Trophoblast cell (in vitro differentiated cells and primary cell): ENCODE results near the gene ADPGK.

ENCODE experiments used
- DNase-seq, 2 donors: peaks; one replicate each; pipeline ENCODE4 v3.0.0-alpha.2; 2016
- H2AFZ ChIP-seq: 2 replicates; pipeline ENCODE4 v1.6.1; 2013; ENCODE audit warnings: low read length, moderate library complexity, mild to moderate bottlenecking; ENCODE audit not compliant: insufficient read depth, poor library complexity
- H2AK5ac ChIP-seq: 2 replicates; pipeline ENCODE4 v1.6.1; 2013; ENCODE audit warnings: mild to moderate bottlenecking, low read length
- H2BK120ac ChIP-seq: 2 replicates; pipeline ENCODE4 v1.6.1; 2013; ENCODE audit warnings: low read length, mild to moderate bottlenecking, moderate library complexity; ENCODE audit not compliant: insufficient read depth, poor library complexity
- H2BK12ac ChIP-seq: 2 replicates; pipeline ENCODE4 v1.6.1; 2013; ENCODE audit warnings: mild to moderate bottlenecking, low read length, moderate library complexity
- H2BK5ac ChIP-seq: 2 replicates; pipeline ENCODE4 v1.6.1; 2013; ENCODE audit warnings: low read length, low read depth, moderate library complexity, mild to moderate bottlenecking; ENCODE audit not compliant: poor library complexity
- H3K14ac ChIP-seq: 2 replicates; pipeline ENCODE4 v1.6.1; 2013; ENCODE audit warnings: mild to moderate bottlenecking, low read length
- H3K18ac ChIP-seq: 2 replicates; pipeline ENCODE4 v1.6.1; 2013; ENCODE audit warnings: mild to moderate bottlenecking, low read length
- H3K23ac ChIP-seq: 2 replicates; pipeline ENCODE4 v1.6.1; 2013; ENCODE audit warnings: low read length
- H3K27ac ChIP-seq: 2 replicates; pipeline ENCODE4 v1.5.1; 2013; ENCODE audit warnings: low read depth, mild to moderate bottlenecking, inconsistent platforms, low read length, moderate library complexity
- H3K27me3 ChIP-seq: 2 replicates; pipeline ENCODE4 v1.6.1; 2013; ENCODE audit warnings: inconsistent platforms, mild to moderate bottlenecking, low read length, moderate library complexity; ENCODE audit not compliant: insufficient read depth
- H3K36me3 ChIP-seq, 2 experiments: 1 replicate in 1 of 2; 2 replicates in 1 of 2; pipeline ENCODE4 v1.6.1; 2013; ENCODE audit warnings: low read length in 2 of 2, mild to moderate bottlenecking in 2 of 2, moderate library complexity in 1 of 2; ENCODE audit not compliant: insufficient read depth in 2 of 2, control insufficient read depth in 1 of 2
- H3K4ac ChIP-seq: 2 replicates; pipeline ENCODE4 v1.6.1; 2013; ENCODE audit warnings: low read depth, mild to moderate bottlenecking, low read length, moderate library complexity
- H3K4me1 ChIP-seq, 2 experiments: 1 replicate in 1 of 2; 2 replicates in 1 of 2; pipeline ENCODE4 v1.6.1; 2013; ENCODE audit warnings: low read length in 2 of 2, mild to moderate bottlenecking in 2 of 2, moderate library complexity in 1 of 2; ENCODE audit not compliant: insufficient read depth in 2 of 2, control insufficient read depth in 1 of 2
- H3K4me2 ChIP-seq: 2 replicates; pipeline ENCODE4 v1.6.1; 2013; ENCODE audit warnings: inconsistent platforms, mild to moderate bottlenecking, low read length, moderate library complexity
- H3K4me3 ChIP-seq: 2 replicates; pipeline ENCODE4 v1.5.1; 2013; ENCODE audit warnings: mild to moderate bottlenecking, low read depth, low read length, inconsistent platforms
- H3K79me1 ChIP-seq: one replicate; pipeline ENCODE4 v1.6.1; 2013; ENCODE audit warnings: low read length
- H3K79me2 ChIP-seq: 2 replicates; pipeline ENCODE4 v1.6.1; 2013; ENCODE audit warnings: low read length, mild to moderate bottlenecking; ENCODE audit not compliant: control insufficient read depth, insufficient read depth, poor library complexity
- H3K9ac ChIP-seq: 2 replicates; pipeline ENCODE4 v1.6.1; 2013; ENCODE audit warnings: mild to moderate bottlenecking, low read length
- H3K9me3 ChIP-seq: 2 replicates; pipeline ENCODE4 v1.6.1; 2013; ENCODE audit warnings: low read depth, mild to moderate bottlenecking, control low read depth, inconsistent platforms, low read length; ENCODE audit not compliant: insufficient read depth
- H4K12ac ChIP-seq: 2 replicates; pipeline ENCODE4 v1.6.1; 2013; ENCODE audit warnings: low read depth, mild to moderate bottlenecking, low read length, moderate library complexity
- H4K8ac ChIP-seq: 2 replicates; pipeline ENCODE4 v1.6.1; 2013; ENCODE audit warnings: low read depth, mild to moderate bottlenecking, low read length, moderate library complexity
- H4K91ac ChIP-seq: one replicate; pipeline ENCODE4 v1.6.1; 2013; ENCODE audit warnings: low read depth, mild to moderate bottlenecking, low read length, moderate library complexity
- WGBS: extraction: QIAGEN DNeasy Blood & Tissue Kit; methylation state at CpG from one replicate; pipeline ENCODE4 v1.1.7; 2013; ENCODE audit warnings: missing lambda C conversion rate; ENCODE audit not compliant: insufficient read length, insufficient coverage; ENCODE audit errors: extremely low coverage; 5-methylcytosine and 5-hydroxymethylcytosine counted together

ADPGK gene

DNA sequence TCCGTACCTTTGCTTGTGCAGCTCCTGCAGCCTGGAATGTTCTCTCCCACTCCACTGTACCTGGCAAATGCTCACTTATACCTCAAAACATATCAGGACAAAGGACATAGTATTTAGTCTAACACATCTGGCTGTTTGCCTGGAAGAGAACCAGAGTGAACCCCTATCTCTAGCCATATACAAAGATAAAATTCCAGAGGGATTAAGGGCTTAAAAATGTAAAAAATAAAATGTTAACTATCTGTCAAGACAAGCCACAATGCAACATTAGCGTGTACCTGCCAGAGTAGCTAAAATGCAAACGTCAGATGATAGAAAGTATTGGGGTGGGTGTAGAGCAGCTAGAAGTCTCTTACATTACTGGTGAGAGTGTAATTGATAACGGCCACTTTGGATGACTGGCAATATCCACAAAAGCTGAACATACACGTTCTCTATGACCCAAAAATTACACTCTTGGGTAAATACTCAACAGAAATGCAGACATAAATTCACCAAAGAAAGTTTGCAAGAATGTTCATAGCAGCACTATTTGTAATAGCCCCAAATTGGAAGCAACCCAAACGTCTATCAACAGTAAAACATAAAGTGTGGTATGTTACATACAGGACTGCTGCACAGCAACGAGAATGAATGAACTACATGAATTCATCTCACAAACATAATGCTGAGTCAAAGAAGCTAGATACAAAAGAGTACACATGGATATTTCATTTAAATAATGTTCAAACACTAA, 18.2 kb upstream of the ADPGK start:
- no peak overlapping the region for H3K9ac ChIP-seq
- no peak overlapping the region for H3K23ac ChIP-seq
- H2BK12ac ChIP-seq = no peak overlapping the region
- H2AFZ ChIP-seq = no peak overlapping the region
- H3K9me3 ChIP-seq = no peaks in the 10 kb centered on the region
- H3K4me3 ChIP-seq = no peak overlapping the region
- H3K4me1 ChIP-seq = peaks cover 3 to 4% of the 10 kb centered on the region in 2 experiments
- H3K4me2 ChIP-seq = no peak overlapping the region
- no peak overlapping the region for H3K27ac ChIP-seq
- no peak overlapping the region for H2BK5ac ChIP-seq
- H3K27me3 ChIP-seq = no peaks in the 10 kb centered on the region
- WGBS = no CpG with 5 or more reads among the region's 7 CpGs
- H2AK5ac ChIP-seq = no peak overlapping the region
- no peaks in the 10 kb centered on the region for H3K36me3 ChIP-seq
- H2BK120ac ChIP-seq = no peak overlapping the region
- no peaks in the 10 kb centered on the region for H3K79me2 ChIP-seq
- no peak overlapping the region for H3K18ac ChIP-seq
- H4K91ac ChIP-seq = no peak overlapping the region
- no peaks in the 10 kb centered on the region for H3K79me1 ChIP-seq
- no peak for DNase-seq
- no peak overlapping the region for H3K4ac ChIP-seq
- H3K14ac ChIP-seq = no peak overlapping the region
- no peak overlapping the region for H4K8ac ChIP-seq
- no peak overlapping the region for H4K12ac ChIP-seq

DNA sequence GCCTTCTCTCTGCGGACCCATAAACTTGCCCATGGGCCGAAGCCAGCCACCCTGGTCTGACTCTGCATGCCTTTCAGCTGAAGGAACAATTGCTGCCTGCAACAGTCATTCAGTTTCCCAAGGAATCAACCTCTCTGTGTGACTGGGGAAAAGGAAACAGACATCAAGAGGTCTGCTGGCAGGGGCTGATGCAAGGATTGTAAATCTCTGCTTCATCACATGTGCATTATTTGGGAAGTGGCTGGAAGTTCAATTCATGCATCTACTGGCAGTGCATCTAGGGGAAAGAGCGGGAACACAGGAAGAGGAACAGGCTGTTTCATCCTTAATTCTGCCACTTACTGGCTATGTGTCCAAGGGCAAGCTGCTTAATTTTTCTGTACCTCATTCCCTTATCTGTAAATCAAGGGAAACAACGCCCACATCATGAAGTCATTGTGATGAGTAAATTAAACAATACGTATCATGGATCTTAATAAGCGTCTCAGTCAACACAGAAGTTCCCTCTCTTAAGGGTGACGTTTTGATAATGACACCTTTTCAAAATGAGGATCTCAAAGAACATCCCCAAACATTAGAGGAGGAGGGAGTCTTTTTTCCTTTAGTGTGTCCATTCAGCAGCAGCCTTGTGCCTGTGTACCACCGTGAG, 17.4 kb upstream of the ADPGK start:
- Histone ChIP-seq H4K91ac (no peak overlapping the region), H3K79me1 (no peaks in the 10 kb centered on the region), H2BK12ac (no peak overlapping the region), H2AK5ac (no peak overlapping the region), H3K4me3 (no peak overlapping the region), H3K23ac (no peak overlapping the region), H3K36me3 (no peaks in the 10 kb centered on the region), H3K9me3 (peaks cover 3% of the 10 kb centered on the region), H2AFZ (no peak overlapping the region), H3K9ac (no peak overlapping the region), H4K8ac (no peak overlapping the region), H3K79me2 (no peaks in the 10 kb centered on the region), H3K27me3 (no peaks in the 10 kb centered on the region), H4K12ac (no peak overlapping the region), H3K4me1 (peaks cover 3 to 4% of the 10 kb centered on the region in 2 experiments), H3K4me2 (no peak overlapping the region), H3K4ac (no peak overlapping the region), H3K14ac (no peak overlapping the region), H3K18ac (no peak overlapping the region), H3K27ac (no peak overlapping the region), H2BK120ac (no peak overlapping the region), H2BK5ac (no peak overlapping the region)
- no CpG with 5 or more reads among the region's 8 CpGs for WGBS
- DNase-seq = no peak

DNA sequence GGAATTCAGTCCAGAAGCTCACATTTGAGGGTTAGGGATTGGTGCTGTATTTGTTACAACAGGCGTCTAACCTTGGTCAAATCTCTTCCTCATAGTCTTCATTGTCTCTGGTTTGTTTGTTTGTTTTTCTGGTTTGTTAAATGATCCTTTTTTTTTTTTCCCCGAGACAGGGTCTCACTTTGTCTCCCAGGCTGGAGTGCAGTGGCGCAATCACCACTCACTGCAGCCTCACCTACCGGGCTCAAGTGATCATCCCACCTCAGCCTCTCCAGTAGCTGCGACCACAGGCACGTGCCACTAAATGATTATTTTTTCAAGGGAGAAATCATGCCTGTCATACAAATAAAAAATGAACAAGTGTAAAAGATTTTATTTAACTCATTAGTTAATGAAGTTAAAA, 14.3 kb upstream of the ADPGK start:
- Histone ChIP-seq H3K14ac (no peak overlapping the region), H3K4me1 (peaks cover 3 to 4% of the 10 kb centered on the region in 2 experiments), H3K4me2 (no peak overlapping the region), H3K4ac (no peak overlapping the region), H2BK120ac (no peak overlapping the region), H3K27me3 (no peaks in the 10 kb centered on the region), H3K79me1 (no peaks in the 10 kb centered on the region), H4K12ac (no peak overlapping the region), H3K9ac (no peak overlapping the region), H3K27ac (no peak overlapping the region), H4K8ac (no peak overlapping the region), H2AK5ac (no peak overlapping the region), H2BK5ac (no peak overlapping the region), H3K23ac (no peak overlapping the region), H2AFZ (no peak overlapping the region), H3K36me3 (no peaks in the 10 kb centered on the region), H3K4me3 (no peak overlapping the region), H4K91ac (no peak overlapping the region), H2BK12ac (no peak overlapping the region), H3K9me3 (peaks cover 3% of the 10 kb centered on the region), H3K18ac (no peak overlapping the region), H3K79me2 (no peaks in the 10 kb centered on the region)
- no CpG with 5 or more reads among the region's 6 CpGs for WGBS
- no peak for DNase-seq

DNA sequence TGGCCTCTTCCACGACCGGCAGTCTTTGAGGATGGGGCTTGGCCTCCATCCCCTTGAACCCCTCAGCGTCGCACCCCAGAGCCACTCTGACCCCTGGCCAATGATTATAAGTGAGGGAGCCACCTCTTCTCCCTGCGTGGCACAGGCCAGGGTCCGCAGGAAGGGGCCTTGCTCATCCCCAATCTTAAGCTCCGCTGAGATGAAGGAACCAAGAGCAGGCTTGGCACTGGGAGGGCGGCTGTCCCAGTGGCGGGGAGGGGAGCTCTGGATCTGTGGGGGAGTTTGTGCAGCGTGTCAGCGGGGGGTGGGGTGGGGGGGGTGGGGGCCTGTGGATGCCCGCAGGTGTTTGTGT, 13.8 kb upstream of the ADPGK start:
- H3K4me3 ChIP-seq = peak overlapping the region; percentile 64
- no peak overlapping the region for H2BK5ac ChIP-seq
- H3K4ac ChIP-seq = no peak overlapping the region
- no peak overlapping the region for H2BK120ac ChIP-seq
- H4K8ac ChIP-seq = peak overlapping the region; percentile 72
- H4K12ac ChIP-seq = peak overlapping the region; percentile 5
- H2BK12ac ChIP-seq = peak overlapping the region; percentile 26
- WGBS = no CpG with 5 or more reads among the region's 12 CpGs
- H4K91ac ChIP-seq = peak overlapping the region; percentile 7
- no peak overlapping the region for H2AK5ac ChIP-seq
- H3K79me2 ChIP-seq = no peaks in the 10 kb centered on the region
- no peaks in the 10 kb centered on the region for H3K79me1 ChIP-seq
- H3K14ac ChIP-seq = peak overlapping the region; percentile 3
- no peaks in the 10 kb centered on the region for H3K36me3 ChIP-seq
- H3K4me2 ChIP-seq = peak overlapping the region; percentile 76
- no peak overlapping the region for H3K18ac ChIP-seq
- H3K27me3 ChIP-seq = no peaks in the 10 kb centered on the region
- peaks cover 3% of the 10 kb centered on the region for H3K9me3 ChIP-seq
- peak overlapping the region; percentile 11 for H3K9ac ChIP-seq
- DNase-seq = no peak
- H3K4me1 ChIP-seq = peaks cover 3 to 4% of the 10 kb centered on the region in 2 experiments
- peak overlapping the region; percentile 32 for H2AFZ ChIP-seq
- no peak overlapping the region for H3K27ac ChIP-seq
- no peak overlapping the region for H3K23ac ChIP-seq
